NOMO-1 treated with DMSO at 0.1 percent for 48 hours (cell line): ENCODE results near the gene SAMD14.
"Not testable (repeated sequence)": the region's sequence is repeated elsewhere in the genome, so short reads cannot be mapped to it uniquely, and the experiment has no call there.

Experiments used
- DNase-seq: peaks from one replicate; lab custom pipeline; 2025; ENCODE audit not compliant: unreplicated experiment; lab: John Stamatoyannopoulos, UW

SAMD14 gene

GRCh38 chr17:50076591-50077235 is 53.2 kb downstream of the SAMD14 start:
- DNase-seq = no peak

GRCh38 chr17:50076221-50076590 is 53.8 kb downstream of the SAMD14 start:
- DNase-seq = no peak

GRCh38 chr17:50075446-50076032 is 54.4 kb downstream of the SAMD14 start:
- DNase-seq = no peak

- DNase-seq = no peak
These were observed 55.7 kb downstream of the SAMD14 start for GRCh38 chr17:50074227-50074626.

GRCh38 chr17:50072925-50073324 is 57.0 kb downstream of the SAMD14 start:
- DNase-seq = no peak

- DNase-seq = no peak
These were observed 57.8 kb downstream of the SAMD14 start for GRCh38 chr17:50072130-50072529.

GRCh38 chr17:50071692-50072091 is 58.3 kb downstream of the SAMD14 start:
- DNase-seq = no peak

- no peak for DNase-seq
These were observed 58.9 kb downstream of the SAMD14 start for GRCh38 chr17:50070908-50071680.

- no peak for DNase-seq
These were observed 62.0 kb downstream of the SAMD14 start for GRCh38 chr17:50067996-50068395.

GRCh38 chr17:50066995-50067394 is 63.0 kb downstream of the SAMD14 start:
- DNase-seq = no peak

GRCh38 chr17:50065056-50065455 is 64.9 kb downstream of the SAMD14 start:
- no peak for DNase-seq

GRCh38 chr17:50064253-50065001 is 65.5 kb downstream of the SAMD14 start:
- DNase-seq = no peak

GRCh38 chr17:50063561-50064252 is 66.3 kb downstream of the SAMD14 start:
- DNase-seq = no peak

GRCh38 chr17:50062293-50063243 is 67.4 kb downstream of the SAMD14 start:
- no peak for DNase-seq

GRCh38 chr17:50061713-50062045 is 68.3 kb downstream of the SAMD14 start:
- DNase-seq = not testable (repeated sequence)

- no peak for DNase-seq
These were observed 68.8 kb downstream of the SAMD14 start for GRCh38 chr17:50060951-50061712.
